SK-N-MC (cell line): ENCODE measurements around the gene FAM9C.

Experiments used
- EZH2 ChIP-seq: fragments of 200-600 bp; sonication (generic); IDR thresholded peaks from one replicate; pipeline ENCODE4 v1.6.1; 2017; ENCODE audit warnings: antibody characterized with exemption
- FOXP2 ChIP-seq: optimal IDR thresholded peaks from 2 replicates; pipeline ENCODE3; 2011; ENCODE audit warnings: mild to moderate bottlenecking, moderate library complexity; ENCODE audit not compliant: insufficient read depth; ENCODE audit errors: extremely low read length, control extremely low read depth
- POLR2AphosphoS5 ChIP-seq: IDR thresholded peaks from 2 replicates; pipeline ENCODE4 v1.6.1; 2012; ENCODE audit warnings: mild to moderate bottlenecking, low read depth, low read length, borderline replicate concordance

- TF ChIP-seq POLR2AphosphoS5 (no peak), FOXP2 (no peak), EZH2 (no peak)
Measured at GRCh38 chrX:12991575-12991974, 52.8 kb downstream of the FAM9C start.
